SK-N-SH (cell line): ENCODE results near the gene PLEKHA3. TPM values are rescaled to one million over a fixed set of nuclear protein-coding genes. Genes with fewer than 3 reads are reported as not detected.

Experiments
- CTCF ChIA-PET: fragments of 300-600, 350-600 bp; formaldehyde crosslinking; extraction: SDS; loops from one replicate; lab custom pipeline; 2021; lab: Yijun Ruan, JAX
- POLR2A ChIA-PET: fragments of 350-600 bp; sonication (Branson Sonifier 250); formaldehyde crosslinking; extraction: SDS; loops from one replicate; lab custom pipeline; 2020; ENCODE audit warnings: antibody characterized with exemption, inconsistent platforms; lab: Yijun Ruan, JAX
- DNase-seq: peaks from one replicate; pipeline ENCODE4 v3.0.0; 2012
- H2AFZ ChIP-seq: fragments of 200-600 bp; sonication (generic); 2 replicates; pipeline ENCODE4 v1.8.1; 2016; ENCODE audit warnings: antibody characterized with exemption, mild to moderate bottlenecking, low read depth
- H3F3A ChIP-seq: fragments of 200-600 bp; sonication (generic); replicated peaks from 2 replicates; pipeline ENCODE3; 2016; ENCODE audit warnings: antibody characterized with exemption, mild to moderate bottlenecking; ENCODE audit not compliant: insufficient read depth
- H3K27ac ChIP-seq, 2 experiments: fragments of 200-500 bp in 1 of 2; fragments of 200-600 bp in 1 of 2; sonication (Bioruptor generic) in 1 of 2; sonication (generic), shearing (Covaris generic) in 1 of 2; 2 replicates each; pipeline versions ENCODE4 v1.5.1 to v1.6.1; 2014 to 2016; ENCODE audit warnings: low read depth in 2 of 2, inconsistent platforms in 1 of 2, low read length in 1 of 2, mild to moderate bottlenecking in 1 of 2, mixed read lengths in 1 of 2
- H3K27me3 ChIP-seq: fragments of 200-600 bp; sonication (generic), shearing (Covaris generic); 2 replicates; pipeline ENCODE4 v1.6.1; 2016; ENCODE audit warnings: mixed run types; ENCODE audit not compliant: insufficient read depth
- H3K36me3 ChIP-seq, 2 experiments: fragments of 200-500 bp in 1 of 2; fragments of 200-600 bp in 1 of 2; sonication (Bioruptor generic) in 1 of 2; sonication (generic) in 1 of 2; replicated peaks in 1 of 2; 2 replicates each; pipeline versions ENCODE3 to v1.5.1; 2014 to 2016; ENCODE audit warnings: low read length in 1 of 2, mild to moderate bottlenecking in 1 of 2; ENCODE audit not compliant: insufficient read depth in 2 of 2, control insufficient read depth in 1 of 2
- H3K4me1 ChIP-seq, 2 experiments: fragments of 200-500 bp in 1 of 2; fragments of 200-600 bp in 1 of 2; sonication (Bioruptor generic) in 1 of 2; sonication (generic), shearing (Covaris generic) in 1 of 2; 2 replicates each; pipeline versions ENCODE4 v1.5.1 to v1.6.1; 2014 to 2016; ENCODE audit warnings: low read depth in 1 of 2, low read length in 1 of 2, mixed run types in 1 of 2; ENCODE audit not compliant: insufficient read depth in 2 of 2, control insufficient read depth in 1 of 2
- H3K4me2 ChIP-seq: fragments of 200-600 bp; sonication (generic), shearing (Covaris generic); 2 replicates; pipeline ENCODE4 v1.6.1; 2017; ENCODE audit warnings: mixed run types
- H3K4me3 ChIP-seq, 2 experiments: fragments of 200-500 bp in 1 of 2; fragments of 200-600 bp in 1 of 2; sonication (Bioruptor generic) in 1 of 2; sonication (generic), shearing (Covaris generic) in 1 of 2; 2 replicates each; pipeline versions ENCODE4 v1.5.1 to v1.8.1; 2014 to 2016; ENCODE audit warnings: low read depth in 2 of 2, inconsistent platforms in 1 of 2, low read length in 1 of 2, mild to moderate bottlenecking in 1 of 2, mixed read lengths in 1 of 2, moderate library complexity in 1 of 2
- H3K79me2 ChIP-seq: fragments of 200-600 bp; sonication (generic); 2 replicates; pipeline ENCODE4 v1.8.1; 2017; ENCODE audit warnings: mild to moderate bottlenecking; ENCODE audit not compliant: insufficient read depth
- H3K9ac ChIP-seq: fragments of 200-600 bp; sonication (generic); 2 replicates; pipeline ENCODE4 v1.6.1; 2017; ENCODE audit warnings: mixed run types
- H3K9me2 ChIP-seq: fragments of 200-600 bp; sonication (generic); 2 replicates; pipeline ENCODE4 v1.6.1; 2017; ENCODE audit warnings: mixed run types
- H3K9me3 ChIP-seq: fragments of 200-600 bp; sonication (generic); 2 replicates; pipeline ENCODE4 v1.6.1; 2017; ENCODE audit warnings: mixed run types, mild to moderate bottlenecking, moderate library complexity
- H4K20me1 ChIP-seq: fragments of 200-600 bp; sonication (generic); 2 replicates; pipeline ENCODE4 v1.6.1; 2017; ENCODE audit warnings: mild to moderate bottlenecking, mixed run types; ENCODE audit not compliant: insufficient read depth
- EP300 ChIP-seq, 2 experiments: IDR thresholded peaks; 2 replicates each; pipeline versions ENCODE4 v1.4.0 to v1.6.1; 2012; ENCODE audit warnings: borderline replicate concordance in 1 of 2, low read depth in 1 of 2, low read length in 1 of 2
- NFIC ChIP-seq: IDR thresholded peaks from 2 replicates; pipeline ENCODE4 v1.4.0; 2012; ENCODE audit warnings: borderline replicate concordance
- NRF1 ChIP-seq: IDR thresholded peaks from 2 replicates; pipeline ENCODE4 v1.6.1; 2012; ENCODE audit warnings: low read depth, mild to moderate bottlenecking, low read length
- RCOR1 ChIP-seq: fragments of 150-350 bp; IDR thresholded peaks from 2 replicates; pipeline ENCODE4 v1.6.1; 2017; ENCODE audit warnings: antibody characterized with exemption, low read length
- RFX5 ChIP-seq: IDR thresholded peaks from 2 replicates; pipeline ENCODE4 v1.6.1; 2012; ENCODE audit warnings: mild to moderate bottlenecking, improper control_type of control experiment, low read length
- RXRA ChIP-seq: IDR thresholded peaks from 2 replicates; pipeline ENCODE4 v1.4.0; 2012; ENCODE audit warnings: low read depth, mild to moderate bottlenecking, borderline replicate concordance
- SIN3A ChIP-seq: IDR thresholded peaks from 2 replicates; pipeline ENCODE4 v1.6.1; 2012; ENCODE audit warnings: low read depth, mild to moderate bottlenecking, low read length, moderate library complexity, borderline replicate concordance
- SMC3 ChIP-seq: IDR thresholded peaks from 2 replicates; pipeline ENCODE4 v1.6.1; 2012; ENCODE audit warnings: low read depth, low read length, improper control_type of control experiment
- TCF12 ChIP-seq: IDR thresholded peaks from 2 replicates; pipeline ENCODE4 v1.4.0; 2012
- WGBS: methylation state at CpG from one replicate; pipeline ENCODE4 v1.1.6; 2017; ENCODE audit warnings: low lambda C conversion rate; 5-methylcytosine and 5-hydroxymethylcytosine counted together
- polyA plus RNA-seq, 3 experiments: library from polyadenylated mRNA; depleted of rRNA; stranded (reverse); fragments of >200 nt; gene quantifications; 2 replicates each; pipeline ENCODE4 v1.2.3, GENCODE V29; 2012
- TF ChIP-seq, protein P1 (sequence below): IDR thresholded peaks from 2 replicates; pipeline ENCODE4 v1.4.0; 2012; ENCODE audit warnings: low read depth, borderline replicate concordance
- TF ChIP-seq, protein P2 (sequence below): fragments of 150-350 bp; IDR thresholded peaks from 2 replicates; pipeline ENCODE4 v1.6.1; 2017; ENCODE audit warnings: antibody characterized with exemption, low read length, low read depth, borderline replicate concordance
- TF ChIP-seq, protein P3 (sequence below): IDR thresholded peaks from 2 replicates; pipeline ENCODE4 v1.4.0; 2012; ENCODE audit warnings: low read depth

PLEKHA3 gene
- polyA plus RNA-seq, 1 of the 3 experiments (the other 2 are of a cell fraction), result 5.7 TPM

DNA sequence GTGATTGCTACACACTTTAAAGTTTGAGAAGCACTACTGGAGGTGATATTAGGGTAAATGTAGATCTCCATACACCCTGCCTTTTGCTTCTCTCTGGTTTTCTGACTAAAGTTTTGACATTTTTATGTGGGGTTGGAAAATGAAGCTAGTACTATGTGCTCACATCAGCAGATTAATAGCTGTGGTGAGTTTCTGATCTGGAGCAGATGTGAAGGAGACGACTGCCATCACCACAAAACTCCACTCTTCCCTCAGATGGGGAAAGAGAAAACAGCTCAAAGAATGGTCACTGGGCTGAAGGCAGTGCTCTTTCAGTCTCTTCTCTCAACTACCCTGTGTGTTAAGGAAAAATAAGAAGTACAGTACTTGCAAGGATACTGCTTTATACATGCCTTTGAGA is 37.2 kb downstream of the PLEKHA3 start (continued):
- TF ChIP-seq, protein P1, sequence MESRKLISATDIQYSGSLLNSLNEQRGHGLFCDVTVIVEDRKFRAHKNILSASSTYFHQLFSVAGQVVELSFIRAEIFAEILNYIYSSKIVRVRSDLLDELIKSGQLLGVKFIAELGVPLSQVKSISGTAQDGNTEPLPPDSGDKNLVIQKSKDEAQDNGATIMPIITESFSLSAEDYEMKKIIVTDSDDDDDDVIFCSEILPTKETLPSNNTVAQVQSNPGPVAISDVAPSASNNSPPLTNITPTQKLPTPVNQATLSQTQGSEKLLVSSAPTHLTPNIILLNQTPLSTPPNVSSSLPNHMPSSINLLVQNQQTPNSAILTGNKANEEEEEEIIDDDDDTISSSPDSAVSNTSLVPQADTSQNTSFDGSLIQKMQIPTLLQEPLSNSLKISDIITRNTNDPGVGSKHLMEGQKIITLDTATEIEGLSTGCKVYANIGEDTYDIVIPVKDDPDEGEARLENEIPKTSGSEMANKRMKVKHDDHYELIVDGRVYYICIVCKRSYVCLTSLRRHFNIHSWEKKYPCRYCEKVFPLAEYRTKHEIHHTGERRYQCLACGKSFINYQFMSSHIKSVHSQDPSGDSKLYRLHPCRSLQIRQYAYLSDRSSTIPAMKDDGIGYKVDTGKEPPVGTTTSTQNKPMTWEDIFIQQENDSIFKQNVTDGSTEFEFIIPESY, result no peak
- no peak for TF ChIP-seq EP300 (IDR thresholded peaks at IDR 0.05; ENCODE audit: borderline replicate concordance in 1 of 2, low read depth in 1 of 2, low read length in 1 of 2)
- TF ChIP-seq, all 33 proteins: peak for 0

DNA sequence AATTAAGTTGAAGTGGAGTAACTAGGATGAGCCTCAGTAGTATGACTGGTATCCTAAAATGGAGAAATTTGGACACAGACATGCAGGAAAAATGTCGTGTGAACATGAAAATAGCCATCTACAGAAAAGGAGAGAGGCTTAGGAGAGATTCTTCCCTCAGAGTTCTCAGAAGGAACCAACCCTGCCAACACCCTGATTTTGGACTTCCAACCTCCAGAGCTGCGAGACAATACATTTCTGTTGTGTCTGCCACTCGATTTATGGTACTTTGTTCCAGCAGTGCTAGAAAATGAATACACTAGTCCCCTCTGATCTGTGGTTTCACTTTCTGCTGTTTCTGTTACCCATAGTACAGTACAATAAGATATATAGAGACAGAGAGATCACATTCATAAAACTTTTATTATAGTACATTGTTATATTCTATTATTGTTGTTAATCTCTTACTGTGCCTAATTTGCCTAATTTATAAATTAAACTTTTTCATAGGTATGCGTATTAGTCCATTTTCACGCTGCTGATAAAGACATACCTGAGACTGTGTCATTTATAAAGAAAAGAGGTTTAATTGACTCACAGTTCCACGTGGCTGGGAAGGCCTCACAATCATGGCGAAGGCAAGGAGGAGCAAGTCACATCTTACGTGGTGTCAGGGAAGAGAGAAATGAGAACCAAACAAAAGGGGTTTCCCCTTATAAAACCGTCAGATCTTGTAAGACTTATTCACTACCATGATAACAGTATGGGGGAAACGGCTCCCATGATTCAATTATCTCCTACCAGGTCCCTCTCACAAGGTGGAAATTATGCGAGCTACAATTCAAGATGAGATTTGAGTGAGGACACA is 41.3 kb downstream of the PLEKHA3 start:
- peaks cover 3% of the 10 kb centered on the region for H3F3A ChIP-seq
- ChIA-PET CTCF (interaction anchor here (1.5 to 3.1 kb wide), 5 partner anchors 10 to 107 kb away, joined by 3 to 12 read pairs (median 6); no protein-coding TSS in a partner anchor), POLR2A (no interaction called here)
- no peaks in the 10 kb centered on the region for H3K9me3 ChIP-seq
- H3K4me1 ChIP-seq, result peaks cover 0 to 3% of the 10 kb centered on the region in 2 experiments; a peak in 2 of 4 replicates
- no peak overlapping the region for H3K4me2 ChIP-seq
- H3K9ac ChIP-seq, result no peak overlapping the region
- peaks cover 17% of the 10 kb centered on the region in 2 experiments for H3K36me3 ChIP-seq
- peaks cover 34% of the 10 kb centered on the region for H3K79me2 ChIP-seq
- H2AFZ ChIP-seq, result no peak overlapping the region
- no peaks in the 10 kb centered on the region for H3K27me3 ChIP-seq
- 94% methylated on average over 11 of the region's 11 CpGs for WGBS
- no peaks in the 10 kb centered on the region for H4K20me1 ChIP-seq
- H3K27ac ChIP-seq, result no peak overlapping the region
- H3K9me2 ChIP-seq, result no peaks in the 10 kb centered on the region
- no peak for DNase-seq
- no peak overlapping the region for H3K4me3 ChIP-seq
- TF ChIP-seq NFIC (no peak), RXRA (no peak), NRF1 (no peak), RFX5 (no peak), EP300 (IDR thresholded peaks at IDR 0.05; ENCODE audit: borderline replicate concordance in 1 of 2, low read depth in 1 of 2, low read length in 1 of 2) (no peak), SMC3 (no peak), TCF12 (no peak), RCOR1 (no peak), SIN3A (no peak)
- TF ChIP-seq, protein P1, result no peak
- TF ChIP-seq, protein P2, sequence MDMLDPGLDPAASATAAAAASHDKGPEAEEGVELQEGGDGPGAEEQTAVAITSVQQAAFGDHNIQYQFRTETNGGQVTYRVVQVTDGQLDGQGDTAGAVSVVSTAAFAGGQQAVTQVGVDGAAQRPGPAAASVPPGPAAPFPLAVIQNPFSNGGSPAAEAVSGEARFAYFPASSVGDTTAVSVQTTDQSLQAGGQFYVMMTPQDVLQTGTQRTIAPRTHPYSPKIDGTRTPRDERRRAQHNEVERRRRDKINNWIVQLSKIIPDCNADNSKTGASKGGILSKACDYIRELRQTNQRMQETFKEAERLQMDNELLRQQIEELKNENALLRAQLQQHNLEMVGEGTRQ, result no peak
- TF ChIP-seq, protein P3, sequence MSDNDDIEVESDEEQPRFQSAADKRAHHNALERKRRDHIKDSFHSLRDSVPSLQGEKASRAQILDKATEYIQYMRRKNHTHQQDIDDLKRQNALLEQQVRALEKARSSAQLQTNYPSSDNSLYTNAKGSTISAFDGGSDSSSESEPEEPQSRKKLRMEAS, result no peak
